HCT116 (cell line): Measurements from ENCODE around the gene ZNF836. TPM values are rescaled to one million over a fixed set of nuclear protein-coding genes. Genes with fewer than 3 reads are reported as not detected.

Experiments
- ATAC-seq: fragments of 200-7000 bp; cut with Tn5 transposase; 2 replicates; pipeline ENCODE4 v1.9.1; 2020; ENCODE audit warnings: mild to moderate bottlenecking, moderate library complexity
- BruUV-seq: library from RNA; stranded (reverse); fragments of 400-500 nt; replicated peaks from 2 replicates; lab custom pipeline; 2021; lab: Mats Ljungman, UMichigan
- CTCF ChIA-PET: fragments of 300-600 bp; sonication (Branson Sonifier 250); formaldehyde crosslinking; loops from one replicate; lab custom pipeline; 2021; ENCODE audit warnings: antibody characterized with exemption; lab: Charles Lee
- POLR2A ChIA-PET: fragments of 300-600, 350-600 bp; sonication (Branson Sonifier 250); formaldehyde crosslinking; loops from one replicate; lab custom pipeline; 2021; ENCODE audit warnings: antibody characterized with exemption; lab: Charles Lee
- RAD21 ChIA-PET, 2 experiments: fragments of 300-600 bp; sonication (Branson Sonifier 250); formaldehyde crosslinking; loops; one replicate each; lab custom pipeline; 2023; ENCODE audit warnings: low total read pairs in 2 of 2; ENCODE audit not compliant: uncharacterized antibody in 2 of 2, unreplicated experiment in 2 of 2, low non-redundant PET in 1 of 2; lab: Charles Lee
- DNase-seq: peaks from one replicate; pipeline ENCODE4 v3.0.0-alpha.2; 2010; ENCODE audit warnings: low read depth, low spot score
- H2AFZ ChIP-seq: fragments of 200-600 bp; shearing (Covaris generic), sonication (generic); 2 replicates; pipeline ENCODE4 v1.6.1; 2017; ENCODE audit warnings: low read depth, mixed run types, mixed read lengths, antibody characterized with exemption, low read length; ENCODE audit not compliant: poor library complexity, severe bottlenecking
- H3K27ac ChIP-seq: 2 replicates; pipeline ENCODE4 v1.5.1; 2012; ENCODE audit warnings: low read depth, low read length
- H3K27me3 ChIP-seq: fragments of 200-600 bp; sonication (generic); 2 replicates; pipeline ENCODE4 v1.6.1; 2016; ENCODE audit warnings: mixed run types, low read length, mixed read lengths; ENCODE audit not compliant: insufficient read depth
- H3K36me3 ChIP-seq, 2 experiments: fragments of 200-500 bp in 1 of 2; fragments of 200-600 bp in 1 of 2; sonication (Bioruptor generic) in 1 of 2; sonication (generic) in 1 of 2; 2 replicates each; pipeline versions ENCODE4 v1.5.1 to v1.6.1; 2014 to 2016; ENCODE audit warnings: low read length in 2 of 2, inconsistent platforms in 1 of 2, mixed read lengths in 1 of 2, mixed run types in 1 of 2; ENCODE audit not compliant: insufficient read depth in 2 of 2, control insufficient read depth in 1 of 2
- H3K4me1 ChIP-seq, 2 experiments: fragments of 200-600 bp in 1 of 2; sonication (generic) in 1 of 2; 2 replicates each; pipeline versions ENCODE4 v1.5.1 to v1.6.1; 2012 to 2017; ENCODE audit warnings: low read length in 2 of 2, inconsistent platforms in 1 of 2, mild to moderate bottlenecking in 1 of 2, mixed read lengths in 1 of 2, mixed run types in 1 of 2, moderate library complexity in 1 of 2; ENCODE audit not compliant: insufficient read depth in 2 of 2, control insufficient read depth in 1 of 2
- H3K4me2 ChIP-seq: fragments of 200-600 bp; sonication (generic); 2 replicates; pipeline ENCODE4 v1.6.1; 2017; ENCODE audit warnings: mixed run types, low read length, mixed read lengths
- H3K4me3 ChIP-seq, 2 experiments: fragments of 200-600 bp in 1 of 2; sonication (generic) in 1 of 2; replicated peaks in 1 of 2; 2 replicates each; pipeline ENCODE4 v1.5.1; 2011 to 2016; ENCODE audit warnings: low read length in 2 of 2, control low read depth in 1 of 2, low read depth in 1 of 2, mild to moderate bottlenecking in 1 of 2, mixed read lengths in 1 of 2, mixed run types in 1 of 2
- H3K79me2 ChIP-seq: fragments of 200-600 bp; sonication (generic); 2 replicates; pipeline ENCODE4 v1.6.1; 2017; ENCODE audit warnings: mild to moderate bottlenecking, mixed run types, low read length, moderate library complexity, mixed read lengths; ENCODE audit not compliant: insufficient read depth
- H3K9ac ChIP-seq: fragments of 200-600 bp; sonication (generic); 2 replicates; pipeline ENCODE4 v1.6.1; 2016; ENCODE audit warnings: low read length, mixed read lengths
- H3K9me2 ChIP-seq: fragments of 200-600 bp; sonication (generic), shearing (Covaris generic); 2 replicates; pipeline ENCODE4 v1.6.1; 2017; ENCODE audit warnings: mixed run types, mild to moderate bottlenecking, moderate library complexity; ENCODE audit not compliant: insufficient read depth
- H3K9me3 ChIP-seq, 2 experiments: fragments of 200-500 bp in 1 of 2; fragments of 200-600 bp in 1 of 2; sonication (Bioruptor generic) in 1 of 2; sonication (generic) in 1 of 2; 2 replicates each; pipeline ENCODE4 v1.6.1; 2014 to 2017; ENCODE audit warnings: low read length in 2 of 2, mixed read lengths in 2 of 2, inconsistent platforms in 1 of 2, low read depth in 1 of 2, mild to moderate bottlenecking in 1 of 2, mixed run types in 1 of 2, moderate library complexity in 1 of 2; ENCODE audit not compliant: control insufficient read depth in 1 of 2, insufficient read depth in 1 of 2
- H4K20me1 ChIP-seq: fragments of 200-600 bp; sonication (generic), shearing (Covaris generic); 2 replicates; pipeline ENCODE4 v1.6.1; 2017; ENCODE audit warnings: mixed run types, mild to moderate bottlenecking, moderate library complexity; ENCODE audit not compliant: insufficient read depth
- CBX3 ChIP-seq: IDR thresholded peaks from 2 replicates; pipeline ENCODE4 v1.6.1; 2012; ENCODE audit warnings: low read depth
- EZH2phosphoT487 ChIP-seq: fragments of 200-600 bp; IDR thresholded peaks from 2 replicates; pipeline ENCODE4 v1.6.1; 2018; ENCODE audit warnings: antibody characterized with exemption, borderline replicate concordance
- FOSL1 ChIP-seq: IDR thresholded peaks from 2 replicates; pipeline ENCODE4 v1.6.1; 2012; ENCODE audit warnings: low read depth
- POLR2AphosphoS5 ChIP-seq: IDR thresholded peaks from 2 replicates; pipeline ENCODE4 v1.6.1; 2011; ENCODE audit warnings: mild to moderate bottlenecking, low read depth, low read length, moderate library complexity
- SIN3A ChIP-seq: IDR thresholded peaks from 2 replicates; pipeline ENCODE4 v1.6.1; 2012; ENCODE audit warnings: low read depth
- SP1 ChIP-seq: IDR thresholded peaks from 2 replicates; pipeline ENCODE4 v1.6.1; 2012; ENCODE audit warnings: low read depth
- SRF ChIP-seq: IDR thresholded peaks from 2 replicates; pipeline ENCODE4 v1.6.1; 2012; ENCODE audit warnings: low read depth
- TCF7L2 ChIP-seq: IDR thresholded peaks from 2 replicates; pipeline ENCODE4 v1.7.0; 2011; ENCODE audit warnings: borderline replicate concordance, inconsistent platforms; ENCODE audit not compliant: insufficient read depth, insufficient read length; ENCODE audit errors: extremely low read depth
- ZNF274 ChIP-seq: fragments of 200-500 bp; sonication (Bioruptor generic); IDR thresholded peaks from 2 replicates; pipeline ENCODE4 v1.6.1; 2014; ENCODE audit warnings: mild to moderate bottlenecking, low read depth, low read length, inconsistent platforms
- intact Hi-C: fragments of 100-400 bp; cut with micrococcal nuclease; formaldehyde crosslinking; loops from 2 replicates; pipeline ENCODE4 v1.10.0; 2022
- total RNA-seq: library from RNA; stranded (reverse); gene quantifications from one replicate; pipeline ENCODE4 v1.2.1, GENCODE V29; 2021; ENCODE audit not compliant: unreplicated experiment
- TF ChIP-seq, protein P1 (sequence below), 3 experiments: fragments of 200-600 bp in 1 of 3; sonication (generic) in 1 of 3; IDR thresholded peaks in 2 of 3; conservative IDR thresholded peaks in 1 of 3; 2 replicates each; pipeline ENCODE4 v1.5.1; 2012 to 2017; ENCODE audit warnings: low read depth in 2 of 3, low read length in 2 of 3, antibody characterized with exemption in 1 of 3, borderline replicate concordance in 1 of 3, control low read depth in 1 of 3, mild to moderate bottlenecking in 1 of 3, mixed read lengths in 1 of 3, mixed run types in 1 of 3, moderate library complexity in 1 of 3; ENCODE audit not compliant: insufficient read depth in 1 of 3
- TF ChIP-seq, protein P2 (sequence below): IDR thresholded peaks from 2 replicates; pipeline ENCODE4 v1.6.1; 2012
- TF ChIP-seq, protein P3 (sequence below): IDR thresholded peaks from 2 replicates; pipeline ENCODE4 v1.6.1; 2012; ENCODE audit warnings: low read depth

The ZNF836 gene
- total RNA-seq, 1 experiment from 2014 or later: not detected

GRCh38 chr19:52112624-52113023 lies 58.8 kb downstream of the ZNF836 start:
- Histone ChIP-seq H3K4me3 (no peak overlapping the region), H3K4me2 (no peak overlapping the region), H3K27ac (no peak overlapping the region), H3K79me2 (no peaks in the 10 kb centered on the region), H4K20me1 (no peaks in the 10 kb centered on the region), H3K9me2 (no peaks in the 10 kb centered on the region), H3K9me3 (peaks cover 45 to 58% of the 10 kb centered on the region in 2 experiments; a peak in 3 of 4 replicates), H3K27me3 (no peaks in the 10 kb centered on the region), H3K9ac (no peak overlapping the region), H3K4me1 (no peaks in the 10 kb centered on the region), H2AFZ (no peak overlapping the region), H3K36me3 (peaks cover 8 to 16% of the 10 kb centered on the region in 2 experiments)
- RAD21 ChIA-PET: no interaction called here
- CTCF ChIA-PET: no interaction called here
- no TSS peak for BruUV-seq
- TF ChIP-seq, protein P1, sequence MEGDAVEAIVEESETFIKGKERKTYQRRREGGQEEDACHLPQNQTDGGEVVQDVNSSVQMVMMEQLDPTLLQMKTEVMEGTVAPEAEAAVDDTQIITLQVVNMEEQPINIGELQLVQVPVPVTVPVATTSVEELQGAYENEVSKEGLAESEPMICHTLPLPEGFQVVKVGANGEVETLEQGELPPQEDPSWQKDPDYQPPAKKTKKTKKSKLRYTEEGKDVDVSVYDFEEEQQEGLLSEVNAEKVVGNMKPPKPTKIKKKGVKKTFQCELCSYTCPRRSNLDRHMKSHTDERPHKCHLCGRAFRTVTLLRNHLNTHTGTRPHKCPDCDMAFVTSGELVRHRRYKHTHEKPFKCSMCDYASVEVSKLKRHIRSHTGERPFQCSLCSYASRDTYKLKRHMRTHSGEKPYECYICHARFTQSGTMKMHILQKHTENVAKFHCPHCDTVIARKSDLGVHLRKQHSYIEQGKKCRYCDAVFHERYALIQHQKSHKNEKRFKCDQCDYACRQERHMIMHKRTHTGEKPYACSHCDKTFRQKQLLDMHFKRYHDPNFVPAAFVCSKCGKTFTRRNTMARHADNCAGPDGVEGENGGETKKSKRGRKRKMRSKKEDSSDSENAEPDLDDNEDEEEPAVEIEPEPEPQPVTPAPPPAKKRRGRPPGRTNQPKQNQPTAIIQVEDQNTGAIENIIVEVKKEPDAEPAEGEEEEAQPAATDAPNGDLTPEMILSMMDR (IDR thresholded peaks at IDR 0.05 in 2 of 3, conservative IDR thresholded peaks at IDR 0.05 in 1 of 3; ENCODE audit: borderline replicate concordance in 1 of 3, insufficient read depth in 1 of 3, low read depth in 2 of 3, low read length in 2 of 3): no peak
- TF ChIP-seq EZH2phosphoT487 (no peak), ZNF274 (no peak), SRF (no peak), SIN3A (no peak), CBX3 (no peak), SP1 (no peak), TCF7L2 (no peak), FOSL1 (no peak), POLR2AphosphoS5 (no peak)
- TF ChIP-seq, protein P2, sequence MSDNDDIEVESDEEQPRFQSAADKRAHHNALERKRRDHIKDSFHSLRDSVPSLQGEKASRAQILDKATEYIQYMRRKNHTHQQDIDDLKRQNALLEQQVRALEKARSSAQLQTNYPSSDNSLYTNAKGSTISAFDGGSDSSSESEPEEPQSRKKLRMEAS: no peak
- TF ChIP-seq, protein P3, sequence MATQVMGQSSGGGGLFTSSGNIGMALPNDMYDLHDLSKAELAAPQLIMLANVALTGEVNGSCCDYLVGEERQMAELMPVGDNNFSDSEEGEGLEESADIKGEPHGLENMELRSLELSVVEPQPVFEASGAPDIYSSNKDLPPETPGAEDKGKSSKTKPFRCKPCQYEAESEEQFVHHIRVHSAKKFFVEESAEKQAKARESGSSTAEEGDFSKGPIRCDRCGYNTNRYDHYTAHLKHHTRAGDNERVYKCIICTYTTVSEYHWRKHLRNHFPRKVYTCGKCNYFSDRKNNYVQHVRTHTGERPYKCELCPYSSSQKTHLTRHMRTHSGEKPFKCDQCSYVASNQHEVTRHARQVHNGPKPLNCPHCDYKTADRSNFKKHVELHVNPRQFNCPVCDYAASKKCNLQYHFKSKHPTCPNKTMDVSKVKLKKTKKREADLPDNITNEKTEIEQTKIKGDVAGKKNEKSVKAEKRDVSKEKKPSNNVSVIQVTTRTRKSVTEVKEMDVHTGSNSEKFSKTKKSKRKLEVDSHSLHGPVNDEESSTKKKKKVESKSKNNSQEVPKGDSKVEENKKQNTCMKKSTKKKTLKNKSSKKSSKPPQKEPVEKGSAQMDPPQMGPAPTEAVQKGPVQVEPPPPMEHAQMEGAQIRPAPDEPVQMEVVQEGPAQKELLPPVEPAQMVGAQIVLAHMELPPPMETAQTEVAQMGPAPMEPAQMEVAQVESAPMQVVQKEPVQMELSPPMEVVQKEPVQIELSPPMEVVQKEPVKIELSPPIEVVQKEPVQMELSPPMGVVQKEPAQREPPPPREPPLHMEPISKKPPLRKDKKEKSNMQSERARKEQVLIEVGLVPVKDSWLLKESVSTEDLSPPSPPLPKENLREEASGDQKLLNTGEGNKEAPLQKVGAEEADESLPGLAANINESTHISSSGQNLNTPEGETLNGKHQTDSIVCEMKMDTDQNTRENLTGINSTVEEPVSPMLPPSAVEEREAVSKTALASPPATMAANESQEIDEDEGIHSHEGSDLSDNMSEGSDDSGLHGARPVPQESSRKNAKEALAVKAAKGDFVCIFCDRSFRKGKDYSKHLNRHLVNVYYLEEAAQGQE: no peak
- no peak for ATAC-seq
- DNase-seq: no peak
- POLR2A ChIA-PET: no interaction called here
- intact Hi-C loops: no loop called here
